KMS-11 (cell line): ENCODE data around the gene INPP5A.

Source experiments
- H2AFZ ChIP-seq: fragments of 200-600 bp; sonication (generic); 2 replicates; pipeline ENCODE4 v1.6.1; 2016; ENCODE audit warnings: antibody characterized with exemption, mixed run types, low read depth
- H3K27ac ChIP-seq: fragments of 200-600 bp; sonication (generic); 2 replicates; pipeline ENCODE4 v1.6.1; 2016; ENCODE audit warnings: mild to moderate bottlenecking, mixed run types
- H3K27me3 ChIP-seq: fragments of 200-600 bp; sonication (generic); 2 replicates; pipeline ENCODE4 v1.6.1; 2017; ENCODE audit warnings: mild to moderate bottlenecking, low read depth, mixed run types, moderate library complexity; ENCODE audit not compliant: insufficient read depth
- H3K36me3 ChIP-seq: fragments of 200-600 bp; sonication (generic); 2 replicates; pipeline ENCODE4 v1.6.1; 2017; ENCODE audit warnings: mild to moderate bottlenecking, mixed run types; ENCODE audit not compliant: insufficient read depth
- H3K4me1 ChIP-seq: fragments of 200-600 bp; sonication (generic); 2 replicates; pipeline ENCODE4 v1.6.1; 2016; ENCODE audit warnings: mild to moderate bottlenecking, low read depth, mixed run types; ENCODE audit not compliant: poor library complexity, severe bottlenecking
- H3K4me2 ChIP-seq: fragments of 200-600 bp; sonication (generic); 2 replicates; pipeline ENCODE4 v1.7.0; 2016; ENCODE audit warnings: mild to moderate bottlenecking, mixed run types
- H3K4me3 ChIP-seq: fragments of 200-600 bp; sonication (generic); IDR thresholded peaks from 2 replicates; pipeline ENCODE4 v1.6.1; 2017; ENCODE audit warnings: low read depth, low read length, mixed read lengths; ENCODE audit not compliant: insufficient read depth
- H3K79me2 ChIP-seq: fragments of 200-600 bp; sonication (generic); 2 replicates; pipeline ENCODE4 v1.6.1; 2016; ENCODE audit warnings: low read depth, mixed run types; ENCODE audit not compliant: insufficient read depth
- H3K9ac ChIP-seq: fragments of 200-600 bp; sonication (generic); 2 replicates; pipeline ENCODE4 v1.6.1; 2016; ENCODE audit warnings: mild to moderate bottlenecking, mixed run types
- H4K20me1 ChIP-seq: fragments of 200-600 bp; sonication (generic); 2 replicates; pipeline ENCODE4 v1.6.1; 2016; ENCODE audit warnings: mild to moderate bottlenecking, mixed run types; ENCODE audit not compliant: insufficient read depth
- CTCF ChIP-seq: fragments of 200-600 bp; sonication (generic); conservative IDR thresholded peaks from 2 replicates; pipeline ENCODE4 v1.6.1; 2017; ENCODE audit warnings: low read depth, mild to moderate bottlenecking, antibody characterized with exemption, low read length, moderate library complexity, mixed read lengths

Gene INPP5A

GRCh38 chr10:132609211-132609610, 71.6 kb downstream of the INPP5A start:
- Histone ChIP-seq H3K4me2 (no peak overlapping the region), H3K9ac (no peak overlapping the region), H3K27me3 (no peaks in the 10 kb centered on the region), H3K4me3 (no peak overlapping the region), H4K20me1 (no peaks in the 10 kb centered on the region), H3K79me2 (no peaks in the 10 kb centered on the region), H3K4me1 (no peaks in the 10 kb centered on the region), H3K27ac (no peak overlapping the region), H2AFZ (no peak overlapping the region), H3K36me3 (no peaks in the 10 kb centered on the region)
- no peak for TF ChIP-seq CTCF

GRCh38 chr10:132610071-132610701, 72.6 kb downstream of the INPP5A start:
- no peak overlapping the region for H3K9ac ChIP-seq
- H4K20me1 ChIP-seq = no peaks in the 10 kb centered on the region
- TF ChIP-seq CTCF = no peak
- H3K4me1 ChIP-seq = no peaks in the 10 kb centered on the region
- no peak overlapping the region for H3K4me3 ChIP-seq
- H3K27me3 ChIP-seq = no peaks in the 10 kb centered on the region
- H3K36me3 ChIP-seq = no peaks in the 10 kb centered on the region
- no peak overlapping the region for H3K27ac ChIP-seq
- no peak overlapping the region for H3K4me2 ChIP-seq
- H3K79me2 ChIP-seq = no peaks in the 10 kb centered on the region
- H2AFZ ChIP-seq = no peak overlapping the region

GRCh38 chr10:132611026-132611910, 73.7 kb downstream of the INPP5A start:
- Histone ChIP-seq H3K9ac (no peak overlapping the region), H3K4me2 (no peak overlapping the region), H4K20me1 (no peaks in the 10 kb centered on the region), H3K4me3 (no peak overlapping the region), H3K27ac (no peak overlapping the region), H3K79me2 (no peaks in the 10 kb centered on the region), H3K36me3 (no peaks in the 10 kb centered on the region), H2AFZ (no peak overlapping the region), H3K4me1 (no peaks in the 10 kb centered on the region), H3K27me3 (no peaks in the 10 kb centered on the region)
- TF ChIP-seq CTCF = no peak

GRCh38 chr10:132611986-132612385, 74.4 kb downstream of the INPP5A start:
- Histone ChIP-seq H2AFZ (no peak overlapping the region), H3K36me3 (no peaks in the 10 kb centered on the region), H3K27me3 (no peaks in the 10 kb centered on the region), H4K20me1 (no peaks in the 10 kb centered on the region), H3K4me3 (no peak overlapping the region), H3K27ac (no peak overlapping the region), H3K4me1 (no peaks in the 10 kb centered on the region), H3K79me2 (no peaks in the 10 kb centered on the region), H3K4me2 (no peak overlapping the region), H3K9ac (no peak overlapping the region)
- TF ChIP-seq CTCF = no peak
